Prostate gland (tissue), 1 donor: ENCODE data around the gene ESYT2.

ENCODE experiments used
- POLR2A ChIP-seq: fragments of 450-650 bp; IDR thresholded peaks from one replicate; pipeline ENCODE4 v1.6.1; 2016; ENCODE audit warnings: antibody characterized with exemption, mild to moderate bottlenecking
- POLR2AphosphoS5 ChIP-seq: sonication (generic); formaldehyde crosslinking; IDR thresholded peaks from one replicate; pipeline ENCODE4 v1.6.1; 2017; ENCODE audit warnings: antibody characterized with exemption

DNA sequence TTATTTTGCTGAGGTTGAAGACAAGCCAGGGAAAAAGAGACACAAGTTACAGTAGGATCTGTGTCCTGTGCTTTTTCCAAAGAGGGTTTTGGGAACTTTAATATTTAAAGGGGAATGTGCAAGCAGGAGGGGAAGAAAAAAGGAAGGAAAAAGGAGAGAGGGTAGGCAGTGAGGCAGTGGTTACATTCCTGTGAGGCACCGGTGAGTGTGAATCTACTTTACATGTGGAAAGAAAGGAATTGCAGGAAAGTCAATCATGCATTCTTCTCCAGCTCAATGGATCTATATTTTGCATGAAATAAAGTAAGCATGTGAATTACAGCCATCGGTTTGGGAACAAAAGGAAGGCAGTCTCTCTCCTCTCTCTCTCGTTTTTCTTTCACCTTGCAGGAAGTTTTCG is 14.5 kb upstream of the ESYT2 start:
- TF ChIP-seq POLR2AphosphoS5 (no peak), POLR2A (no peak)
